Aorta (tissue), 5 donors: ENCODE measurements around the gene HS6ST2. TPM values are rescaled to one million over a fixed set of nuclear protein-coding genes. Genes with fewer than 3 reads are reported as not detected.

Experiments
- ATAC-seq: fragments of 200-7000 bp; cut with Tn5 transposase; one replicate; pipeline ENCODE4 v1.9.1; 2022; ENCODE audit warnings: moderate library complexity; ENCODE audit not compliant: low FRiP score
- DNase-seq, 2 donors: peaks; one replicate each; pipeline ENCODE4 v3.0.0-alpha.2; 2020
- H3K27ac ChIP-seq, 2 donors: one replicate each; pipeline ENCODE4 v1.5.1; 2013; ENCODE audit warnings: low read length in 2 of 2, mild to moderate bottlenecking in 2 of 2, moderate library complexity in 2 of 2, control low read depth in 1 of 2, inconsistent platforms in 1 of 2, low read depth in 1 of 2
- H3K27me3 ChIP-seq, 2 donors: one replicate each; pipeline ENCODE4 v1.6.1; 2013; ENCODE audit warnings: control low read depth in 1 of 2, low read length in 1 of 2, mild to moderate bottlenecking in 1 of 2, moderate library complexity in 1 of 2; ENCODE audit not compliant: insufficient read depth in 2 of 2, control insufficient read depth in 1 of 2
- H3K36me3 ChIP-seq, 2 donors: one replicate each; pipeline ENCODE4 v1.6.1; 2013; ENCODE audit warnings: control low read depth in 1 of 2, low read length in 1 of 2, mild to moderate bottlenecking in 1 of 2; ENCODE audit not compliant: insufficient read depth in 2 of 2, control insufficient read depth in 1 of 2
- H3K4me1 ChIP-seq, 2 donors: one replicate each; pipeline ENCODE4 v1.6.1; 2013; ENCODE audit warnings: low read length in 2 of 2, control low read depth in 1 of 2, mild to moderate bottlenecking in 1 of 2, moderate library complexity in 1 of 2; ENCODE audit not compliant: insufficient read depth in 2 of 2, control insufficient read depth in 1 of 2
- H3K4me3 ChIP-seq, 2 donors: one replicate each; pipeline ENCODE4 v1.5.1; 2013; ENCODE audit warnings: low read length in 2 of 2, control low read depth in 1 of 2, mild to moderate bottlenecking in 1 of 2
- H3K9me3 ChIP-seq: one replicate; pipeline ENCODE4 v1.6.1; 2013; ENCODE audit warnings: mild to moderate bottlenecking, low read length; ENCODE audit not compliant: control insufficient read depth
- WGBS, 2 donors: extraction: QIAGEN DNeasy Blood & Tissue Kit; methylation state at CpG; one replicate each; pipeline ENCODE4 v1.1.7; 2013; 5-methylcytosine and 5-hydroxymethylcytosine counted together
- intact Hi-C, 2 donors: fragments of 100-400 bp; cut with DNase I; formaldehyde crosslinking; loops; one replicate each; pipeline versions ENCODE4 v1.14.2 to v1.15.0; 2022
- polyA plus RNA-seq, 2 donors: library from polyadenylated mRNA; stranded (reverse); fragments of 200-250 nt; gene quantifications; one replicate each; pipeline ENCODE4 v1.2.3, GENCODE V29; 2013
- total RNA-seq, 2 donors: library from RNA; stranded (reverse); fragmentation: NEBNext Ultra II Directional; extraction: Animal tissue kit (Norgen Biotek cat#: 25700); gene quantifications; one replicate each; pipeline ENCODE4 v1.2.1, GENCODE V29; 2021
- donor health status: healthy with polysubstance abuse.
- donor health status: Bipolar disorder and iron deficiency.
- donor health status: DM: no; HTN: no; CAD: no.
- donor health status: DM: no; HTN: no; CAD: no.
- donor health status: DM: yes; HTN: yes; CAD: no.

The HS6ST2 gene
- total and polyA plus RNA-seq, 4 donors, result 0.06 to 0.09 TPM; not detected in 2

- no peak for ATAC-seq
- H3K27ac ChIP-seq, result no peak overlapping the region
- WGBS, 2 donors, result 63 to 70% methylated on average over 3 of the region's 3 CpGs
- H3K36me3 ChIP-seq, result no peaks in the 10 kb centered on the region
- H3K4me1 ChIP-seq, result no peaks in the 10 kb centered on the region
- H3K27me3 ChIP-seq, result no peaks in the 10 kb centered on the region
- no peaks in the 10 kb centered on the region for H3K9me3 ChIP-seq
- DNase-seq, result no peak
- intact Hi-C loops, result no loop called here
- no peak overlapping the region for H3K4me3 ChIP-seq
Measured at GRCh38 chrX:132740316-132741123, 217.9 kb downstream of the HS6ST2 start.

- Histone ChIP-seq H3K4me1 (no peaks in the 10 kb centered on the region), H3K36me3 (no peaks in the 10 kb centered on the region), H3K27ac (no peak overlapping the region), H3K27me3 (no peaks in the 10 kb centered on the region), H3K9me3 (no peaks in the 10 kb centered on the region), H3K4me3 (no peak overlapping the region)
- intact Hi-C loops, result no loop called here
- 76 to 84% methylated on average over 6 of the region's 6 CpGs for WGBS, 2 donors
- DNase-seq (no peak), ATAC-seq (no peak)
Measured at GRCh38 chrX:132738951-132739350, 219.5 kb downstream of the HS6ST2 start.

GRCh38 chrX:132737743-132738142, 220.7 kb downstream of the HS6ST2 start:
- ATAC-seq, result no peak
- Histone ChIP-seq H3K4me3 (no peak overlapping the region), H3K4me1 (no peaks in the 10 kb centered on the region), H3K27me3 (no peaks in the 10 kb centered on the region), H3K36me3 (no peaks in the 10 kb centered on the region), H3K9me3 (no peaks in the 10 kb centered on the region), H3K27ac (no peak overlapping the region)
- intact Hi-C loops, result no loop called here
- DNase-seq, result no peak
- 36 to 38% methylated on average over 5 of the region's 5 CpGs for WGBS, 2 donors

- intact Hi-C loops, result no loop called here
- Histone ChIP-seq H3K36me3 (no peaks in the 10 kb centered on the region), H3K27me3 (no peaks in the 10 kb centered on the region), H3K4me3 (no peak overlapping the region), H3K9me3 (no peaks in the 10 kb centered on the region), H3K4me1 (no peaks in the 10 kb centered on the region), H3K27ac (no peak overlapping the region)
- 61 to 88% methylated on average over 4 of the region's 4 CpGs for WGBS, 2 donors
- ATAC-seq (no peak), DNase-seq (no peak)
Measured at GRCh38 chrX:132732236-132732635, 226.2 kb downstream of the HS6ST2 start.

- Histone ChIP-seq H3K9me3 (no peaks in the 10 kb centered on the region), H3K36me3 (no peaks in the 10 kb centered on the region), H3K4me1 (no peaks in the 10 kb centered on the region), H3K27me3 (no peaks in the 10 kb centered on the region), H3K4me3 (no peak overlapping the region), H3K27ac (no peak overlapping the region)
- DNase-seq (no peak), ATAC-seq (no peak)
- intact Hi-C loops, result no loop called here
- WGBS, 2 donors, result 57 to 66% methylated on average over 1 of the region's 1 CpG
Measured at GRCh38 chrX:132730726-132731125, 227.7 kb downstream of the HS6ST2 start.

GRCh38 chrX:132730266-132730665, 228.2 kb downstream of the HS6ST2 start:
- Histone ChIP-seq H3K36me3 (no peaks in the 10 kb centered on the region), H3K4me3 (no peak overlapping the region), H3K4me1 (no peaks in the 10 kb centered on the region), H3K9me3 (no peaks in the 10 kb centered on the region), H3K27me3 (no peaks in the 10 kb centered on the region), H3K27ac (no peak overlapping the region)
- ATAC-seq (no peak), DNase-seq (no peak)
- intact Hi-C loops, result no loop called here
- WGBS, 2 donors, result 68 to 74% methylated on average over 10 of the region's 10 CpGs

- no peaks in the 10 kb centered on the region for H3K9me3 ChIP-seq
- WGBS, 2 donors, result 51 to 77% methylated on average over 6 of the region's 6 CpGs
- DNase-seq, result no peak
- no peaks in the 10 kb centered on the region for H3K36me3 ChIP-seq
- H3K4me1 ChIP-seq, result no peaks in the 10 kb centered on the region
- no peak overlapping the region for H3K27ac ChIP-seq
- intact Hi-C loops, result no loop called here
- ATAC-seq, result no peak
- no peaks in the 10 kb centered on the region for H3K27me3 ChIP-seq
- no peak overlapping the region for H3K4me3 ChIP-seq
Measured at GRCh38 chrX:132728296-132728695, 230.1 kb downstream of the HS6ST2 start.

- WGBS, 2 donors, result 0 to 38% methylated on average over 1 of the region's 1 CpG
- Histone ChIP-seq H3K27me3 (no peaks in the 10 kb centered on the region), H3K9me3 (no peaks in the 10 kb centered on the region), H3K27ac (no peak overlapping the region), H3K36me3 (no peaks in the 10 kb centered on the region), H3K4me3 (no peak overlapping the region), H3K4me1 (no peaks in the 10 kb centered on the region)
- intact Hi-C loops, result no loop called here
- DNase-seq (no peak), ATAC-seq (no peak)
Measured at GRCh38 chrX:132718431-132718958, 239.9 kb downstream of the HS6ST2 start.

GRCh38 chrX:132716006-132716405, 242.4 kb downstream of the HS6ST2 start:
- no peak overlapping the region for H3K4me3 ChIP-seq
- intact Hi-C loops, result no loop called here
- no peaks in the 10 kb centered on the region for H3K4me1 ChIP-seq
- no peaks in the 10 kb centered on the region for H3K9me3 ChIP-seq
- no peak for ATAC-seq
- DNase-seq, result no peak
- H3K27me3 ChIP-seq, result no peaks in the 10 kb centered on the region
- H3K36me3 ChIP-seq, result no peaks in the 10 kb centered on the region
- WGBS, 2 donors, result 18 to 38% methylated on average over 3 of the region's 3 CpGs
- H3K27ac ChIP-seq, result no peak overlapping the region
